GM18508 (cell line): ENCODE data around the gene PLA1A.
"Not testable (repeated sequence)": the region's sequence is repeated elsewhere in the genome, so short reads cannot be mapped to it uniquely, and the experiment has no call there.

ENCODE experiments used
- ATAC-seq: cut with Tn5 transposase; IDR thresholded peaks from one replicate; pipeline ENCODE4 v1.9.1; 2021; ENCODE audit warnings: moderate number of reproducible peaks; ENCODE audit not compliant: insufficient read depth, unreplicated experiment

Gene PLA1A

DNA sequence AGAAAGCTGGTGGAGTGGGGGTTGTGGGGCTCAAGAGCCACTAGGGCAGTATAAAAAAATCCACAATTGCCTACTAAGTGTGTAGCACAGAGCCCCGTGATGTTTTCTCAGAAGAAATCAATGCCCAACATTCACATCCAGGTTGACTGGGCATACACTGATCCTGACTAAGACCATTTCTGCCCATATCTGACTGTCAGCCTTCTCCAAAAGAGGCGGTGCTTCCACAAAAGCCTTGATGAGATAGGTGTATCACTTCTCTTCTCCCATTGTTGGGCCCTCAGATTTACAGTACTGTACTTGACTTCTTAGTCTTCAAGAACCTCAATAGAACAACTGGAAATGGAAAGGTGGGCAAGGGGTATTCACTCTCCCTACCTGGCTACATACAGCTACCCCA is 61.3 kb downstream of the PLA1A start:
- no peak for ATAC-seq

DNA sequence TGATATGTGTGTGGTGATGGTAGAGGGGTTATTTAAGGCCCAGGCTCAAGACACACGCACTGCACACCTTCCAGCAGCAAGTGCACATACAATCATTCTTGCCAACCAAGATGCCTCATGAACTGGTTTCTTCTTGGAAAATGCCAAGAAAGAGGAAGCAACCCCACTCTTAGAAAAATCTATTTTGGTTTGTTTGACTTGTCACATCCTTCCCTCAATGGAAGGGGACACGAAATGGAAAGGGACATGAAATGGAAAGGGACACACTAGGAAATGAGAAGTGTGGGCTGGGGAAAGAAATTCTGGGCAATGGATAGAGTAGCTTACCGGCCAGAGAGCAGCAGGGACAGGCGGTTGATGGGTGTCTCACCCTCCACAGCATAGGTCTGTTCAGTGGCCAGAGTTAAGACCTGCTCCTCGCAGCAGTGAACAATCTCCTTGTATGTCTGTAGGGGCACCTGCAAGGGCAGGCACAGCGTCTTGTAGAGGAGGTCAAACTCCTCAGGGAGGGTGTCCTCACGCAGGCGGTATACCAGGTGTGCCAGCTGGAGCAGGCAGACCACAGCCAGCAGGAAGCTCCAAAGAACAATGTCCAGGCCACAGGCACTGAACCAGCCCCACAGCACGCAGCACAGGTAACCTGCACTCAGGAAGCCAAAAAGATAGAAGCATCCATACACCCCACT is 62.1 kb downstream of the PLA1A start:
- no peak for ATAC-seq

DNA sequence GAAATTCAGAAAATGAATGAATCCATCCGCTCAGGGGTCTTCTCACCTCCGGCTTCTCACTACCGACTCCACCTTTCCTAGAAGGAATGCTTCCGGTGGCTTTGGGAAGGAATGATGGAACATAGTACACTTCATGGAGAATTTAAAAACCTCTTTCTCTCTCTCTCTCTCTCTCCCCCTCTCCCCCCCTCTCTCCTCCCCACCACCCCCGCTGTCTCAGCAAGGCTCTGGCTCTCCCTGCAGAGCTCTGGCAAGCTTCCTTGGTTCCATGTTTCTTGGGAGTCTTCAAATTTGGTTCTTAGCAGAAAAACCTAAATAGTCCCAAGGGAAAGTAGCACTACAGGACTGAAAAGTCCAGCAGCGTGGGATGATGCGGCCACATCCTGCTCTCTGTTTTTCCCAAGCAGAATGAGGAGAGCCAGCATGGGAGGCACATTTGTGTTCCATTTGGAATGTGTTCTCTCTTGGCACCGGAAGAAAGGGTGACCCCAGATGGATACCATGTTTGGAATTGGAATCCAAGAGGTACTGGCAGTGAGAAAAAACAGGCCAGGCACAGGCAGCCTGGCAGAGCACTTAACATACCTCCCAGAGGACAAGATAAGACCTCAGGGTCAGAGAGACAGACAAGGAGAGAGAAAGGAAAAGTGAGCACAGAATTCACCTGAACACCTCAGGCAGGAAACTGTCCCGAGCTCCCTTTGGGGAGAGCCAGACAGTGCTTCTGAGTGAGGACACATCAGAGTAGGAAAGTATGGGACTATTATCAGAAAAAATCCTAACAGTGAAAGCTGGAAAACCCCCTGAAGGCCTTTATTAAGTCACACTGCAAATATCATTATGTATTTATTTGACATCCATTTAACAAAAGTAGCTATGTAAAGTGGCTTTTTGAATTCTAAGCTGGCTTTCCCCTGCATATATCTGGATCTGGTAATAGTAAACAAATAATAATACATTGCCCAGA is 63.1 kb downstream of the PLA1A start, which contains the start of gene POPDC2:
POPDC2 (minus strand) TSS at position 116 of the 967 bp plus-strand sequence. CDS start 166 bp downstream, outside the sequence.
- ATAC-seq, result no peak

DNA sequence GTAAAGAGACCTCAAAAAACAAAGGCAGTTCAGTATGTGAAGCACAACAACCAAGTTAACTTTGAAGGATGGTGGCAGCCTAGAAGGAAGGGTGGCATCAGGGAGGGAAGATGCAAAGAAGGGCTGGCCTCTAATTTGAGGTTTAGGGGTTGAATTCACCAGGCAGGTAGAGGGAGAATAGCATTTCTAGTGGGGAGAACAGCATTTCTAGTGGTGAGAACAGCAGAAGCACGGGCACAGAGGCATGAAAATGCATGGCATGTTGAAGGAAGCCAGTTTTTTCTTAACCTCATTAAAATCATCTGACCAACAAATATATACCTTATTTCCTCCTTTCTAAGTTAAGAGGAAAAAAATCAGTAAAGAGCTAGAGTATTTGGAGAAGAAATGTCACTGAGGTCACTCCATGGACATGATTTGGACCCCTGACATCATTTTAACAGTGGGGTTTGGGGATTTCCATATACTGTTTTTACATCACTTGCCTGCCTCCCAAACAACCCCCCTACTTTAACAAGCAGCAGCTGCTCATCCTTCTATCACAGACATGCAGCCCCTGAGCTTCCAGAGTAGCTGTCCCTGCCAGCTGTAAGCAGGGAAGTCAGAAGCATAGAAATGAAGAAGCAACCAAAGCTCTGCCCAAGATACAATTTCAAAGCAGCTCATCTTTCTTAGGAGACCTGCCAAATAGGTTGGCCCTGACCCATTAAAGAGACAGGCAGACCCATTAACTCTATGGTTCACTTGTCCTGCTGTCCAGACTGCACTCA is 65.1 kb downstream of the PLA1A start:
- ATAC-seq, result no peak

DNA sequence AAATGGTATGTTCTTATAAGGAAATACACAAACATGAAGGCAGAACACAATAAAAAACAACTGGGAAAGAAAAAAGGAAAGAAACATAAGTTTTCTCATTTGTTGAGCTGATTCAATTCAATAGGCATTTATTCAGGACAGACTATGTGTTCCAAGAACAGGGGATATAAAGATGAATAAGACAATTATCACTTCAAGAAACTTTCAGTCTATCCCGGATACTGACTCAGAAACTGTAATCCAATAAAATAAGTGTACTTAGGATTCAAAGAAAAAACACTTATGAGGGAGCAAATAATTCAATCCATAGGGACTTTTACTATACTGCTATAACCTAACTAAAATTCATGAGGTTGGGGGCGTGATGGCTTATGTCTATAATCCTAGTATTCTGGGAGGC is 66.2 kb downstream of the PLA1A start:
- ATAC-seq, result no peak

DNA sequence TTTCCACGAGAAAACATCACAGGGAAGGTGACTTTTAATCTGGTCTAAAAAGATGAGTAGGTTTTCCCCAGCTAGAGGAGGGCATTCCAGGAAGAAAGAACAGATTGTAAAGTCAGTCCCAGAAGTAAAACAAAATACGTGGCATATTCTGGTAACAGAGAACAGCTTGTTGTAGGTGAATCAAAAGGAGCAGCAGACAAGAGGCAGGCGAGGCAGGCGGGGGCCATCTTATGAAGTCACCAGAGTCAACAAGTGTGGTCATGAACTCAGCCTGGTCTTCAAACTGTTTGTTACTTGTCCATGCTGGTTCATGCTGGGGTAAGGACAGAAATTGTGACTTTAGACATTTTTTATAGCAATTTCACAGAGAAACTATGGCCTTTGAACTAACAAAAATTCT is 66.7 kb downstream of the PLA1A start:
- ATAC-seq, result no peak

DNA sequence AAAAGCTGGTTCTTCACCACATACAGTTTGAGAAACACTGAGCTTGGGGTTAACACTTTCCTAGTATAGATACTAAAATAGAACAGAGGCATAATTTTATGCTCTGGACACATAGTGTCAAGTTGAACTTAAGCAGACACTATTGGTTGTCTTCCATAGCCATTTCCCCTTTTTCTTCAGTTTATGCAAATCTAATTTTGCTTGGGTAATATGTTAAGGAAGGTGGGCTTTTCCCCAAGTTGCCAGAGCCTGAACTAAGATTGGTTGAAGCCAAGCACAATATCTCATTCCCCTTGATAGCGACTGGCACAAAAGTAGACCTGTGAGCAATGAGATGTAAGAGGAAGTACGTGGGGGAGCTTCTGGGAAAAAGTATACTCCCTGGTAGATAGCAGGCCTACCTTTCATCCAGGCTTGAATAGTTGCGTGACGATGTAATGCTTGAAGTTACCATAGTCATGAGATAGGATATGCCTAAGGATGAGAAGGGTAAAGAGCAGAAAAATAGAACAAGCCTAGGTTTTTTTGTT is 67.2 kb downstream of the PLA1A start:
- no peak for ATAC-seq

DNA sequence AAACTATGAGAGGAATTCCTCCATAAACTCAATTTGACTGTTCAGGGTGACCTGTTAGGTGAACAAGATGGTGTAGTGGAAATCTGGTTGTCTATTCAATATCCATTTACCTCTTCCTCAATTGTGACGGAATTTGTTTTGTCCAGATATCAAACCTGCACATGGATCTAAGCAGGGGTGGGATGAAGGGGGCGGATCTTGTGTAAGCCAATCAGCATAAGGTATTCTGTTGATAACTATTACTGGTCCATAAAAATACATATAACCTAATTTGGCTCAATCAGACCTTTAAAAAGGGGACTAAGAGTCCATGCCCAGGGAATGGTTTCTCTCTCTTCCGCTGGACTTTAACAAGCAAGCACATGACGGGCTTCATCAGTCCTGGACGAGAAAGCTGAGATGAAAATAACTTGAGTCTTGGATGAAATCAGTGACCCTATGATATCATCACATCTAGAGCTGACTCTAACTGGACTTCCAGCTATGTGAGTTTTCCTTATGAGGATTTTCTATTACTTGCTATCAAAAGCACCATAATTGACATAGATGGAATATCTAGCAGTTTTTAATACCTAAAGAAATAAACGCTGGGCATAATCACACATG is 68.4 kb downstream of the PLA1A start:
- ATAC-seq, result no peak

DNA sequence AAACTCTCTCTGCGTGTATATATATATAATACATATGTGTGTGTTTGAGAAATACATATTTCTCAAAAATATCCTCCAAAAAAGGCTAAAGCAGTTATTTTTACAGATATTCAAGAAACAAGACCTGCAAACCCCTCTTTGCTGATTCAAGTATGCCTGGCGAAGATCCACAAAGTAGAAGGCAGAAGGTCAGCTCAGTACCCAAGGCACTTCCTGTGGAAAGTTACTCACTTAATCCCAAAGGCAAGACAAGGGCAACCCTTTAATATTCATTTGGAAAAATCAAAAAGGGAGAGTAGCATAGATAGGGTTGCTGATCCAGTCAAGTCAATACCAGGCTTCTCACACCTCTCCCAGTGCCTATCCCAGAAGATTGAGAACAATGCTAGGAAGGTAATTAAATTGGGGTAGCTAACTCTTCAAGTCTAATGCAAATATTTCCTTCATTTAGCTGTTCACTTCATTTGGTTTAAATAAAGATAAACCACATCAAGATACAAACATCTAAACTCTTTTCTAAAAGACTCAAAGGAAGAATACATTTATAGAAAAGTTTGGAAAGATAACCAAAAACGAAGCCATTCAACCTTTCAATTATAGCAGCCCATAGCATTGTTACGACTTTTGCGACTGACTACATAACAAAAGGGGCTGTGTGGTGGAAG is 72.4 kb downstream of the PLA1A start:
- ATAC-seq, result no peak

DNA sequence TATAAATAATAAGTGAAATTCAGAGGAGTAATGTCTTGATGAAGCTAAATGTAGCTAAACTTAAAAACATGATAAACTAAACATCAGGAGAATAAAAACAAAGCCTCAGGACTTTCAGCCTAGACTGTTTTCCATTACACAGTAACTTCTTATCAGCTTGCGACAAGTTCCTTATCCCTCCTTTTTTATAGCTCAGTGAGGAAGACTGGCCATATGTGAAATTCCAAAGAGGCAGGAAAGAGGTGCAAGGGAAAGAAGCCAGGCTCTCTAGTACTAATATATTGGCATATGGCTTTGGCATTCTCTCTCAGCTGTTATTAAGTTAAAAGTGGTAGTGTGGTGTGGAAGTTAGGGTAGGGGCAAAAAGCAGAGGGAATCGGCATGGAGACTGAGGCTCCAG is 75.1 kb downstream of the PLA1A start:
- ATAC-seq, result no peak

DNA sequence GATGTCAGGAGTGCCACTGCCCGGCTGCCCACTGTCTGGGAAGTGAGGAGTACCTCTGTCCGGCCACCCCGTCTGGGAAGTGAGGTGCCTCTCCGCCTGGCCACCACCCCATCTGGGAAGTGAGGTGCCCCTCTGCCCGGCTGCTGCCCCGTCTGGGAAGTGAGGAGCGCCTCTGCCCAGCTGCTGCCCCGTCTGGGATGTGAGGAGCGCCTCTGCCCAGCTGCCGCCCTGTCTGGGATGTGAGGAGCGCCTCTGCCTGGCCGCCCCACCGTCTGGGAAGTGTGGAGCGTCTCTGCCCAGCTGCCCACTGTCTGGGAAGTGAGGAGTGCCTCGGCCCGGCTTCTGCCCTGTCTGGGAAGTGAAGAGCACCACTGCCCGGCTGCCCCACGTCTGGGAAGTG is 76.2 kb downstream of the PLA1A start:
- no peak for ATAC-seq

DNA sequence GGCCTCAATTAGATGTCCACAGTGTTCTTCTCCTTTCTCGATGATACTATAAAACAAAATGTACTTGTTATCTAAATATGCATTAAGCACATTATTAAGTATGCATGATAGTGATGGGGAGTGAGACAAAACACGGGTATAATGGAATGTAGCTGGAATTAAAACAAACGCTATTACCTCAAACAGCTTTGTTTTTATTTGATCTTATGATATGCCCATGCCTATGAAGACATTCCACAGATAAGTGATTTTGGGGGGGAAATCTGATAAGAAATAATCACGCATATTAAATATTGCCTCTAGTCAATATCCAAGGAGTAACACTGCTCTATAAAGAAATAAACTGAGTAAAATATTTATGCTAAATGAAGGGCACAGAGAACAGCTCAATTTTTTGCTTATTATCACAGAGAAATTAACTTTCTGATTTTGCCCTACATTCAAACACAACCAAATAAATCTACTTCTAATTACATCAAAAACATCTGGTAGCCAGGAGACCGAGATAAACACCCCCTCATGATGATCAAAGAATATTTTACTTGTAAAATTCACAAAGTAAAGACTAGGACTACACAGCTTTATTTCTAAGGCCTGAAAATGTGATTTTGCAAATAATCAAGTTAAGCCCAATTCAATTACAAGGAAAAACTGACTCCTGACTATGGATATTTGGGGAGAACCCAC is 77.6 kb downstream of the PLA1A start:
- no peak for ATAC-seq

DNA sequence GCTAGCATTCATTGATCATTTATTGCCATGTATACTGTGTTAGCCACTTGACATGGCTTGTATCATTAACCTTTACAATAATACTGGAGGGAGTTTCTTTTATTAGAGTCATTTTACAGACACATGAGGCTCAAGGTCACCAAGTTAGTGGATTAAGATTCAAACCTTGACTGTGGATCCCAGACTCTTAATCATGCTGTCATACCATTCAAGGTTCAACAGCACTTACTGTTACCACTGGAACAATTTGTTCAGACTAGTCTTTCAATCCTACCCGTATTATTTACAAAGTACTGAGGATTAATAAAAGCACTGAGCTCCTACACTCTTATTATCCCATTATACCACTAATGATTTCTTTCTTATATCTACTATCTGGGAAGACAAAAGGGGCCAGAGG is 78.3 kb downstream of the PLA1A start:
- no peak for ATAC-seq

DNA sequence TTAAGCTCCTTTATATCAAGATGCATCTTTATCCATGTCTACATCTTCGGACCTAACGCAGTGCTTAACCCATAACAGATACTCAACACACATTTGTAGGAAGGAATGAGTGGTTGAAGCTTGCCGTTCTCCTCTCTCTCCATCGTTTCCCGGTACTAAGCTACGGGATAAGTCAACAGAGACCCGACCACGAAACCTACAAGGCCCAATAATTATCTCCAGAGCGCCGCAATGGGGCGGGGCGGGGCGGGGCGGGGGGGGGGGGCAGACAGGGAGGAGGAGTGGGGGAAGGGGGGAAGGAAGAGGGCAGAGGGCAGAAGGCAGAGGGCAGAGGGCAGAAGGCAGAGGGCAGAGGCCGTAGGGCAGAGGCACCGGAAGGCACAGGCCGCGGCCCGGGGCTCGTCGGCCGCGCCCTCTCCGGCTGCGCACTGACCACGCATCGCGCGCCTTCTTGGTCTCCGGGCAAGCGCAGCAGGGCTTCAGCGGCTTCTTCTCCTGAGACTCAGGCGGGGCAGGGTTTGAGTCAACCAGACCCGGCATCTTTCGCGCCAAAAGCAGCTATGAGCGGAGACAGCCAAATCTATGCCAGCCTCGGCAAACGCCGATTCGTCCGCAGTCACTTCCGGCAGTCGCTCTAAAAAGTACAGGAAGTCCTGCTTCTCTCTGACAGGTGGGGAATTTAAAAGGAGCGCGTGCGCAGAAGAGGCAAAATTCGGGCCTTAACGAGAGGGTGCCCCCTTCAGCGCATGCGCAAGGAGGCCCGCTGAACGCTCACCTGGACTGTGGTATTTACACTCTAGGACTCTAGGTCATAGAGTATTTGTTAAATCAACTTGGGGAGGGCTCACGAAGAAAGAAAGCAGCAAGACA is 79.3 kb downstream of the PLA1A start, which contains the start of gene COX17:
COX17 (minus strand) TSS at position 636 of the 870 bp plus-strand sequence; CDS start at position 540, 96 bp downstream.
- ATAC-seq, result peak; percentile 81

DNA sequence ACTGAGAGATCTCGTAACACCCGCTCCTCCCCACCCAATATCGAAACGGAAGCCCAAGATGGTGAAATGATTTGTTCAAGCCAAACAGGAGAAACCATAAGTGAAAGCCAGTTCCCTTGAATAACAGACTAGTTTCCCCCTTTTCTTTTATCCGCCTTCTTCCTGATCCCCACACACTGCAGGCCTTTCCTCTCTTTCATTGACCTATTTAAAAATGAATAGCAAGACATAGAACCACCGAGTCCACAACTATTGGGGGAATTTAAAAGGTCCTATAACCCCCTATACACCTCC is 79.9 kb downstream of the PLA1A start:
- no peak for ATAC-seq

DNA sequence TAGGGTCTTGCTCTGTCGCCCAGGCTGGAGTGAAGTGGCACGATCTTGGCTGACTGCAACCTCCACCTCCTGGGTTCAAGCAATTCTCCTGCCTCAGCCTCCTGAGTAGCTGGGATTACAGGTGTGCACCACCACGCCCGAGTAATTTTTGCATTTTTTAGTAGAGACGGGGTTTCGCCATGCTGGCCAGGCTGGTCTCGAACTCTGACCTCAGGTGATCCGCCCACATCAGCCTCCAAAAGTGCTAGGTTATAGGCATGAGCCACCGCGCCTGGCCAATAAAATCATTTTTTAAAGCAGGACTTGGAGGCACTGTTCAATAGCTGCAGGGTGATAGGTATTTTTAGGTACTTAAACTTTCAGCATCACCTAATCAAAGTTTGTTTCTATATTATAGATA is 80.5 kb downstream of the PLA1A start:
- ATAC-seq, result not testable (repeated sequence)
